ENCODE data around the gene HBB.

Gene HBB

DNA sequence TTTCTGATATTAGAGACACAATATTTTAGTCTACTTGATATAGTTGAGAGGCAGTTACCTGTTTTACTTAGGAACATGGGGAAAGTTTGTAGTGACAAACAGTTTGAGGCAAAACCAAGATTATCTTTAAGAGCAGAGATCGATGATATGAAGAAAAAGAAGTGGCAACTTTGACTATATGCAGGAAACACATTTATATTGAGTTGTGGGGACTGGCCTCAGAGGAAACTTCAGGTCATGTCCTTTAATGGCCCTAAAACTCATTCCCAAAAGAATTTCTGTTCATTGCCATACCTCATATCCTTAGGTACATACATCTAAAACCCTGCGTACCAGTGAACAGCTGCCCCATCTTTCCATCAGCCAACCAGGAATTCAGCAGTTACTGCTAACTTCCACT is 18.3 kb upstream of the HBB start:
- TF ChIP-seq, protein P1, sequence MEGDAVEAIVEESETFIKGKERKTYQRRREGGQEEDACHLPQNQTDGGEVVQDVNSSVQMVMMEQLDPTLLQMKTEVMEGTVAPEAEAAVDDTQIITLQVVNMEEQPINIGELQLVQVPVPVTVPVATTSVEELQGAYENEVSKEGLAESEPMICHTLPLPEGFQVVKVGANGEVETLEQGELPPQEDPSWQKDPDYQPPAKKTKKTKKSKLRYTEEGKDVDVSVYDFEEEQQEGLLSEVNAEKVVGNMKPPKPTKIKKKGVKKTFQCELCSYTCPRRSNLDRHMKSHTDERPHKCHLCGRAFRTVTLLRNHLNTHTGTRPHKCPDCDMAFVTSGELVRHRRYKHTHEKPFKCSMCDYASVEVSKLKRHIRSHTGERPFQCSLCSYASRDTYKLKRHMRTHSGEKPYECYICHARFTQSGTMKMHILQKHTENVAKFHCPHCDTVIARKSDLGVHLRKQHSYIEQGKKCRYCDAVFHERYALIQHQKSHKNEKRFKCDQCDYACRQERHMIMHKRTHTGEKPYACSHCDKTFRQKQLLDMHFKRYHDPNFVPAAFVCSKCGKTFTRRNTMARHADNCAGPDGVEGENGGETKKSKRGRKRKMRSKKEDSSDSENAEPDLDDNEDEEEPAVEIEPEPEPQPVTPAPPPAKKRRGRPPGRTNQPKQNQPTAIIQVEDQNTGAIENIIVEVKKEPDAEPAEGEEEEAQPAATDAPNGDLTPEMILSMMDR (conservative IDR thresholded peaks at IDR 0.05; ENCODE audit: low read depth, low read length), result no peak
- DNase-seq (ENCODE audit: low read depth), result no peak
- H3K4me3 ChIP-seq (ENCODE audit: low read length), result no peak overlapping the region

- no peak for DNase-seq (ENCODE audit: low read depth)
- TF ChIP-seq, protein P1 (conservative IDR thresholded peaks at IDR 0.05; ENCODE audit: low read depth, low read length), result no peak
- H3K4me3 ChIP-seq (ENCODE audit: low read length), result no peak overlapping the region
These were observed 16.9 kb upstream of the HBB start for GRCh38 chr11:5243816-5244180.

DNA sequence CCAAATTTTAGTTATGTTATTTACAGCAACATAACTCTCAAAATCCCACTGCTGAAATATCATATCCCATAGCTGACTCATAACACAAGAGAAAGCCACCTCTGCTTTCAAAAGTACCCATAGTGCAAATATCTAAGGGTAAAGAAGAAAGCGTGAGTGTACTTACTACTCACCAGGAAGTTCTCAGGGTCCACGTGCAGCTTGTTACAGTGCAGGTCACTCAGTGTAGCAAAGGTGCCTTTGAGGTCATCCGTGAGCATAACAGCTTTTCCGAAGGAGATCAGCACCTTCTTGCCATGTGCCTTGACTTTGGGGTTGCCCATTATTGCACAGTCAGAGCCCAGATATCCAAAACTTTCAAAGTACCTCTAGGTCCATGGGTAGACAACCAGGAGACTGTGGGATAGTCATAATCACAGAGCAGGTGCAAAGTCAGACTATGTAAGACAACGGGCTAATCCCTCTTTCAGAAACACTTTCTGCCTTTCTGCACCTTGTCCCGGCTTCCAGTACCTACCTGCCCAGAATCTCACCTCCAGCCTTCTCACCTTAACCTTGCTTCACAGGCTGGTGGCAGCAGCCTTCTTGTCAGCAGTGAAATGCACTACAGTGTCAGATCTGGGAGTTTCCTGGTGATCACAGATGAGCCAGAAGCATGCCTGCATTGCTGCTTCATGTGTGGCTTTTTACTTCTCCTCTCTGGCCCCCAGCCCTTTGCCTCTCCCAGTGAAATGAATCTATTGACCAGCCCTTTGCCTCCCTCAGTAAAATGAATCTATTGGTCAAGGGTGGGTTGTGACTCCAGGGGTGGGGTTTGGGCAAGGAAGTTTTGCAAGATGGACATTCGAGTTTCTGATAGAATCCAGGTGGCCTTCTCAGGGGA is 16.3 kb upstream of the HBB start:
- H3K4me3 ChIP-seq (ENCODE audit: low read length), result no peak overlapping the region
- DNase-seq (ENCODE audit: low read depth), result peak; percentile 7
- TF ChIP-seq, protein P1 (conservative IDR thresholded peaks at IDR 0.05; ENCODE audit: low read depth, low read length), result no peak

GRCh38 chr11:5242208-5242607 is 15.3 kb upstream of the HBB start:
- TF ChIP-seq, protein P1 (conservative IDR thresholded peaks at IDR 0.05; ENCODE audit: low read depth, low read length), result no peak
- no peak for DNase-seq (ENCODE audit: low read depth)
- H3K4me3 ChIP-seq (ENCODE audit: low read length), result no peak overlapping the region

DNA sequence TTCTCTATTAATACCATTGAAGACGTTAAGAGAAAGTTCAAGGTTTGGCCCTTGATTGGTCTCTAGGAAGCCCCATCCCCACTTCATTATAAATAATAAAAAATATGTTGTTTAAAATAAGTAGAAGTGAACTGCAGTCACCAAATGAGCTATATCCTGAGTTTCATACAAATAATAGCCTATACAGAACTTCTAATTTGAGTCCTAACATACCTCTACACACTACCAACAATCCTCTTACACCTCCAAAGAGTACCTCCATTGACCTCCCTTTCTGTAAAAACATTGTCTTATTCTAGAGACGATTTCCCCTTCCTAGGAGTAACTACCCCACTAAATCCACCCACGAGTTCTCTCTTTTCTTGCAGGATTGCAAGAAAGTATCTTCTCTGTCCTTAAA is 14.6 kb upstream of the HBB start:
- no peak for DNase-seq (ENCODE audit: low read depth)
- TF ChIP-seq, protein P1 (conservative IDR thresholded peaks at IDR 0.05; ENCODE audit: low read depth, low read length), result no peak
- no peak overlapping the region for H3K4me3 ChIP-seq (ENCODE audit: low read length)

DNA sequence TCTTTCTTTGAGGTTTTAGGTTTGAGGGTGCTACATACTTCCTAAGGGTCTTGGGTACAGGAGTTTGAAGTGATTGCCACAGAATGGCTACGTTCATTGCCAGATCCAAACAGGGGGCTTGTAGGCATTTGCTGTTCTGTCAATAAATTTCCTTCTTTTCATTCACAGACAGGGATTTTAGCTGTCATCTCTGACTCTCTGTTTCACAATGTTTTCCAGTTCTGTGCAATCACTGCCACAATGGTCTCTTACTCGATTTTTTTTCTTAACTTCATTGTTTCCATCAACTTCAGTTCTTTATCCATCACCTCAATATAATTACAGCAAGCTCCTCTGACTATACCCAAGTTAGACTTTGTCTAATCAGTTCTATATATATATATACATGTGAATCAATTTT is 13.6 kb upstream of the HBB start:
- H3K4me3 ChIP-seq (ENCODE audit: low read length), result no peak overlapping the region
- DNase-seq (ENCODE audit: low read depth), result no peak
- TF ChIP-seq, protein P1 (conservative IDR thresholded peaks at IDR 0.05; ENCODE audit: low read depth, low read length), result no peak

- DNase-seq (ENCODE audit: low read depth), result no peak
- TF ChIP-seq, protein P1 (conservative IDR thresholded peaks at IDR 0.05; ENCODE audit: low read depth, low read length), result no peak
- no peak overlapping the region for H3K4me3 ChIP-seq (ENCODE audit: low read length)
These were observed 13.2 kb upstream of the HBB start for GRCh38 chr11:5240056-5240455.

Data from retinal pigment epithelial cell (primary cell).